ENCODE results near the gene TOGARAM1.
"Not testable (repeated sequence)": the region's sequence is repeated elsewhere in the genome, so short reads cannot be mapped to it uniquely, and the experiment has no call there.

The TOGARAM1 gene

GRCh38 chr14:45072126-45072525, 110.1 kb downstream of the TOGARAM1 start:
- no peak for FAIRE-seq
- DNase-seq (ENCODE audit: insufficient read length, low spot score): no peak
- no peak for TF ChIP-seq CTCF (IDR thresholded peaks at IDR 0.05; ENCODE audit: insufficient read depth, missing control alignments)

- DNase-seq (ENCODE audit: insufficient read length, low spot score): no peak
- TF ChIP-seq CTCF (IDR thresholded peaks at IDR 0.05; ENCODE audit: insufficient read depth, missing control alignments): no peak
- peak; percentile 69 for FAIRE-seq
Measured at GRCh38 chr14:45073231-45073879, 111.4 kb downstream of the TOGARAM1 start.

GRCh38 chr14:45078323-45078722, 116.3 kb downstream of the TOGARAM1 start:
- no peak for DNase-seq (ENCODE audit: insufficient read length, low spot score)
- no peak for FAIRE-seq
- no peak for TF ChIP-seq CTCF (IDR thresholded peaks at IDR 0.05; ENCODE audit: insufficient read depth, missing control alignments)

GRCh38 chr14:45080416-45080968, 118.5 kb downstream of the TOGARAM1 start:
- not testable (repeated sequence) for FAIRE-seq; DNase-seq (ENCODE audit: insufficient read length, low spot score)

- not testable (repeated sequence) for FAIRE-seq; DNase-seq (ENCODE audit: insufficient read length, low spot score)
Measured at GRCh38 chr14:45081096-45081495, 119.1 kb downstream of the TOGARAM1 start.

- DNase-seq (ENCODE audit: insufficient read length, low spot score) (no peak), FAIRE-seq (no peak)
- no peak for TF ChIP-seq CTCF (IDR thresholded peaks at IDR 0.05; ENCODE audit: insufficient read depth, missing control alignments)
Measured at GRCh38 chr14:45082420-45082819, 120.4 kb downstream of the TOGARAM1 start.

- DNase-seq (ENCODE audit: insufficient read length, low spot score): no peak
- FAIRE-seq: no peak
Measured at GRCh38 chr14:45083617-45083975, 121.6 kb downstream of the TOGARAM1 start.

More at GRCh38 chr14:45083617-45083975, 121.6 kb downstream of the TOGARAM1 start:
- no peak for TF ChIP-seq CTCF (IDR thresholded peaks at IDR 0.05; ENCODE audit: insufficient read depth, missing control alignments)
